A549 treated with RU486 at 1 μM for 4 hours (cell line): ENCODE results near the gene IL31. TPM values are rescaled to one million over a fixed set of nuclear protein-coding genes. Genes with fewer than 3 reads are reported as not detected.

Experiments
- total RNA-seq: library from RNA; stranded (reverse); fragments of 200-300 nt; extraction: Qiagen RNA extraction; gene quantifications from 5 replicates; pipeline ENCODE4 v1.2.3, GENCODE V29; 2022; ENCODE audit warnings: low read depth

The IL31 gene
- not detected in 5 replicates for total RNA-seq

DNA sequence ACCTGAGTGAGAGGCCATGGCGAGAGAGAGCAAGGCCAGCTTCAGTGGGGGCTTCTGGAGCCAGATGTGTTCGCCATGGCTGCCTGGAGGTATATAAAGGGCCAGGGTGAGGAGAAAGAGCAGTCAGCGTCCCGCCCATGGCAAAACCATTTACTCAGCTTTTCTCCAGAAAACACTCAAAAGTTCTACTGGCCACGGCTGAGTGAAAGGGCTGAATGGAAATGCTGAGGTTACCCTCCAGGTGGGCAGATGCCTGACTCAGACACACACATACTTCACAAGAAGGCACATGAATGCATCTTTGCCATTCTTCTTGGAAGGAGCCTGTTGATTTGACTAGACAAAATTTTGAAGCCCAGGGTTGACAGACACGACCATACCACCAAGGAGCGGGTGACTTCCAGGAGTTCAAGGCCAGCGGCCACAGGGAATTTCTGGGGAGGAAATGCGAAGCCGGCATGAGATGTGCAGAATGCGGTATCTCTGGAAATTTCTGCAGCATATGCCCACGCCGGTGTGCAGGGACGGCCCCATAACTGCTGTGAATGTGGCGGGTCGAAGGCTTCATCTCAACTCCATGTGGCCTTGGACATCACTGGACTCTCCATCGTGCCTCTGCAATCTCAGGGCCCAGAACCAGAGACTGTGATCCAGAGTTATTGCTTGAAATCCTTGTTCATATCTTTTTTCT lies at the start of gene IL31:
TSS of gene IL31 (minus strand) at position 67 of the 691 bp plus-strand sequence. CDS start at position 18, 49 bp downstream.

DNA sequence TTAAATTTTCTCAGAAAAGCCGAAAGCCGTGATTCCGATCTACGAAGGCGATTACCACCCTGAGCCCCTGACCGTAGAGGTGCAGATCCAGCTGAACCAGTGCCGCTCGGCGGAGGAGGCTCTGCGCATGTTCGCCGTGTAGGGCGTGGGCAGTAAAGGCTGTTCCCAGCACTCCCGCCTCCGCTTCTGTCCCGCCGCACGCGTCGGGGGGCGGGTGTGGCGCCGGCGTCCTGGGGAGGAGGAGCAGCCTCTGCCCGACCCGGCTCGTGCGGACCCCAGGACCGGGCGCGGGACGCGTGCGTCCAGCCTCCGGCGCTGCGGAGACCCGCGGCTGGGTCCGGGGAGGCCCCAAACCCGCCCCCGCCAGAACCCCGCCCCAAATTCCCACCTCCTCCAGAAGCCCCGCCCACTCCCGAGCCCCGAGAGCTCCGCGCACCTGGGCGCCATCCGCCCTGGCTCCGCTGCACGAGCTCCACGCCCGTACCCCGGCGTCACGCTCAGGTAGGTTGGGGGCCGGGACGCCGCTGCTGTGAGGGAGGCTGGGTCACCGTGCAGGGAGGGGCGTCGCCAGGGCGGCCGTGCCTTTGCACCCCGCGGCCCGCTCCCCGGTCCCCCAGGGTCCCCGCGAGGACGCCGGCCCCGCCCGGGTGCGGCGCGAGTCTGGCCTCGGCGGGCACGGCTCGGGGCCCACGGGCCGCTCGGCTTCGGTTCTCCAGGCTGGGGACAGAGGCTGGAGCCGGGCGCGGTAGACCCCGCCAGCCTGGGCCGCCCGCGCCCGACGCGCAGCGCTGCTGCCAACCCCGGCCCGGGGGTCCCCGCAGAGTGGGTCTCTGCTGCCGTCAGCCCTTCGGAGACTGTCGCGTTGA lies 29.5 kb upstream of the IL31 start, which contains the start of gene B3GNT4:
TSS of gene B3GNT4 (plus strand) at position 409 of the 866 bp plus-strand sequence. CDS start 910 bp downstream, outside the sequence.

DNA sequence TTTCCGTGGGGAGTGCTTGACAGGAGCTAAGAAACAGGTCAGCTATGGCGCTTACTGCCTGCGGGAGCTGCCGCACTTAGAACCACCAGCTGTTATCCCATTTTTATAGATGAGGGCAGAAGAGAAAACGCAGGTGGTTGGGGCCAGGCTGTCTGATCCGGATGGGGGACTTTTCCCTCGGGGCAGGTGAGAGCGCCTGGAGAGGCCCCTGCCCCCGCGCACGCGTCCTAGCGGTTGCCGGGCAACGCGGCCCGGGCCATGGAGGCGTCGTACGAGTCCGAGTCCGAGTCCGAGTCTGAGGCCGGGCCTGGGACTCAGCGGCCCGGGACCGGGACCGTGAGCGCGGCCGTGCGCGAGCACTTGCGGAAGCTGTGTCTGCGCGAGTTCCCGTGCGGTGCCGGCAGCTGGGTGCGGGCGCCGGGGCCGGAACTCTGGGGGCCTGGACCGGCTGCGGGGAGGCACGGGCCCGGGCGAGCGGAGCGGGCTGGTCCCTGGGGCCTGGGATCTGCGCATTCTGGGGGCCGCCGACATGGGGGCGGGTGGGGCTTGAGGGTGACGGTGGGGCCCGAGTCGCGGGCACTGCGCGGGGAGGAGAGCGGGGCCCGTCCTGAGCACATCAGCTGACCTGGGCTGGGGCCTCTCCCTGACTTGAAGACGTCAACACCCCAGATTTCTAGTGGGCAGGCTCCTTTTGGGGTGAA lies 9.0 kb upstream of the IL31 start, which contains the start of gene LRRC43:
TSS of gene LRRC43 (plus strand) at position 237 of the 701 bp plus-strand sequence. CDS start at position 259, 22 bp downstream.

Other genes with a start within 250 kb of the IL31 start
- gene BCL7A, start 152.3 kb downstream of the IL31 start, total RNA-seq: 9.3 to 13.5 TPM (median 12.8 TPM) in 5 replicates
- gene MLXIP, start 95.5 kb downstream of the IL31 start, total RNA-seq: 22.7 to 34.2 TPM (median 27.3 TPM) in 5 replicates
- gene LRRC43, start 8.9 kb upstream of the IL31 start, total RNA-seq: 0.10 to 0.27 TPM (median 0.14 TPM) in 3 of 5 replicates, not detected in the others
- 0.21 to 0.80 TPM (median 0.53 TPM) in 5 replicates for gene B3GNT4, start 29.5 kb upstream of the IL31 start, total RNA-seq
- gene DIABLO, start 51.8 kb upstream of the IL31 start, total RNA-seq: 69.3 to 78.3 TPM (median 74.1 TPM) in 5 replicates
- gene VPS33A, start 92.3 kb upstream of the IL31 start, total RNA-seq: 17.5 to 20.6 TPM (median 19.6 TPM) in 5 replicates
- 40.3 to 58.9 TPM (median 45.6 TPM) in 5 replicates for gene CLIP1, start 248.4 kb upstream of the IL31 start, total RNA-seq